Fibroblast of peridontal ligament (primary cell): Measurements from ENCODE around the gene AKAP17A.
"Not testable (repeated sequence)": the region's sequence is repeated elsewhere in the genome, so short reads cannot be mapped to it uniquely, and the experiment has no call there.

Experiments
- DNase-seq: peaks from one replicate; pipeline ENCODE4 v3.0.0-alpha.2; 2010; ENCODE audit errors: extremely low read depth

The AKAP17A gene

GRCh38 chrX:1591102-1591862 is at the start of gene AKAP17A:
TSS of gene AKAP17A (plus strand) at chrX:1591604. CDS start at chrX:1593463, 1,859 bp downstream.
- DNase-seq, result peak; percentile 87

- DNase-seq, result no peak
Measured at GRCh38 chrX:1542994-1543725, 48.2 kb upstream of the AKAP17A start.

- no peak for DNase-seq
Measured at GRCh38 chrX:1545776-1546408, 45.5 kb upstream of the AKAP17A start.

GRCh38 chrX:1546691-1547251 is 44.6 kb upstream of the AKAP17A start:
- DNase-seq, result no peak

- DNase-seq, result no peak
Measured at GRCh38 chrX:1551959-1552546, 39.4 kb upstream of the AKAP17A start.

- DNase-seq, result no peak
Measured at GRCh38 chrX:1554469-1555210, 36.8 kb upstream of the AKAP17A start.

- DNase-seq, result no peak
Measured at GRCh38 chrX:1555370-1555769, 36.0 kb upstream of the AKAP17A start.

GRCh38 chrX:1557442-1557841 is 34.0 kb upstream of the AKAP17A start:
- not testable (repeated sequence) for DNase-seq

GRCh38 chrX:1558761-1559468 is 32.5 kb upstream of the AKAP17A start:
- no peak for DNase-seq

GRCh38 chrX:1561164-1561563 is 30.2 kb upstream of the AKAP17A start:
- DNase-seq, result no peak

GRCh38 chrX:1564077-1564476 is 27.3 kb upstream of the AKAP17A start:
- DNase-seq, result not testable (repeated sequence)

- DNase-seq, result no peak
Measured at GRCh38 chrX:1564750-1565683, 26.4 kb upstream of the AKAP17A start.

GRCh38 chrX:1574181-1574580 is 17.2 kb upstream of the AKAP17A start:
- DNase-seq, result not testable (repeated sequence)

- no peak for DNase-seq
Measured at GRCh38 chrX:1576201-1576992, 15.0 kb upstream of the AKAP17A start.

- no peak for DNase-seq
Measured at GRCh38 chrX:1577845-1578244, 13.6 kb upstream of the AKAP17A start.

- no peak for DNase-seq
Measured at GRCh38 chrX:1578511-1579173, 12.8 kb upstream of the AKAP17A start.

GRCh38 chrX:1581132-1581531 is 10.3 kb upstream of the AKAP17A start:
- no peak for DNase-seq
